Iris pigment epithelial cell (primary cell): Measurements from ENCODE around the gene DNASE1.
A peak's percentile ranks its signal among the peaks of the same experiment; 100 is the strongest.

ENCODE experiments used
- DNase-seq: peaks from one replicate; pipeline ENCODE4 v3.0.0-alpha.2; 2011; ENCODE audit warnings: low read depth

Gene DNASE1

GRCh38 chr16:3664187-3664896 lies 9.9 kb downstream of the DNASE1 start:
- DNase-seq, result no peak

- DNase-seq, result no peak
Observed at GRCh38 chr16:3665508-3665907, 11.0 kb downstream of the DNASE1 start.

- no peak for DNase-seq
Observed at GRCh38 chr16:3668626-3669025, 14.1 kb downstream of the DNASE1 start.

GRCh38 chr16:3669082-3669481 lies 14.6 kb downstream of the DNASE1 start:
- no peak for DNase-seq

GRCh38 chr16:3670711-3671110 lies 16.2 kb downstream of the DNASE1 start:
- DNase-seq, result no peak

GRCh38 chr16:3671424-3671823 lies 16.9 kb downstream of the DNASE1 start:
- DNase-seq, result no peak

GRCh38 chr16:3672571-3673041 lies 18.1 kb downstream of the DNASE1 start:
- DNase-seq, result no peak

GRCh38 chr16:3673201-3673600 lies 18.7 kb downstream of the DNASE1 start:
- DNase-seq, result no peak

GRCh38 chr16:3673676-3674377 lies 19.3 kb downstream of the DNASE1 start:
- no peak for DNase-seq

- no peak for DNase-seq
Observed at GRCh38 chr16:3674513-3675295, 20.2 kb downstream of the DNASE1 start.

- no peak for DNase-seq
Observed at GRCh38 chr16:3675601-3676130, 21.2 kb downstream of the DNASE1 start.

- DNase-seq, result no peak
Observed at GRCh38 chr16:3677994-3678393, 23.5 kb downstream of the DNASE1 start.

GRCh38 chr16:3681206-3681605 lies 26.7 kb downstream of the DNASE1 start:
- no peak for DNase-seq

GRCh38 chr16:3687021-3687420 lies 32.5 kb downstream of the DNASE1 start:
- no peak for DNase-seq

- no peak for DNase-seq
Observed at GRCh38 chr16:3687792-3688191, 33.3 kb downstream of the DNASE1 start.

GRCh38 chr16:3689731-3690130 lies 35.2 kb downstream of the DNASE1 start:
- DNase-seq, result no peak

GRCh38 chr16:3690470-3690928 lies 36.0 kb downstream of the DNASE1 start:
- DNase-seq, result peak; percentile 94

GRCh38 chr16:3690980-3691720 lies 36.7 kb downstream of the DNASE1 start:
- DNase-seq, result peak; percentile 20

- DNase-seq, result no peak
Observed at GRCh38 chr16:3691761-3692160, 37.3 kb downstream of the DNASE1 start.

GRCh38 chr16:3694051-3694450 lies 39.6 kb downstream of the DNASE1 start:
- DNase-seq, result no peak

- no peak for DNase-seq
Observed at GRCh38 chr16:3695610-3696369, 41.3 kb downstream of the DNASE1 start.
